Activated CD4-positive, alpha-beta T cell treated with anti-CD3 and anti-CD28 coated beads for 36 hours (primary cell): ENCODE measurements around the gene BABAM2. TPM values are rescaled to one million over a fixed set of nuclear protein-coding genes. Genes with fewer than 3 reads are reported as not detected.
A peak's percentile ranks its signal among the peaks of the same experiment; 100 is the strongest.

ENCODE experiments used
- ATAC-seq: fragments of 200-7000 bp; cut with Tn5 transposase; one replicate; pipeline ENCODE4 v1.10.0; 2021; ENCODE audit warnings: mild to moderate bottlenecking, moderate library complexity
- CTCF ChIA-PET: fragments of 350-600 bp; sonication (Branson Sonifier 250); formaldehyde crosslinking; loops from one replicate; lab custom pipeline; 2021; ENCODE audit warnings: antibody characterized with exemption; lab: Charles Lee
- POLR2A ChIA-PET: fragments of 350-600 bp; sonication (Branson Sonifier 250); formaldehyde crosslinking; loops from one replicate; lab custom pipeline; 2021; ENCODE audit warnings: antibody characterized with exemption, inconsistent platforms; lab: Charles Lee
- DNase-seq: peaks from one replicate; pipeline ENCODE4 v3.0.0-alpha.2; 2020
- H3K27ac Mint-ChIP-seq: one replicate; pipeline ENCODE4 v1.8.0; 2021; ENCODE audit warnings: mixed read lengths
- H3K27me3 Mint-ChIP-seq: one replicate; pipeline ENCODE4 v1.8.0; 2021; ENCODE audit warnings: mixed read lengths
- H3K36me3 Mint-ChIP-seq: one replicate; pipeline ENCODE4 v1.8.0; 2021; ENCODE audit warnings: low read depth, mixed read lengths
- H3K4me1 Mint-ChIP-seq: one replicate; pipeline ENCODE4 v1.8.0; 2021; ENCODE audit warnings: mixed read lengths
- H3K4me3 Mint-ChIP-seq: one replicate; pipeline ENCODE4 v1.8.0; 2021; ENCODE audit warnings: mild to moderate bottlenecking, moderate library complexity, mixed read lengths
- H3K9me3 Mint-ChIP-seq: one replicate; pipeline ENCODE4 v1.8.0; 2021; ENCODE audit warnings: low read depth, mixed read lengths
- intact Hi-C, 2 experiments: fragments of 100-400 bp; cut with DNase I in 1 of 2; cut with micrococcal nuclease in 1 of 2; formaldehyde crosslinking; loops; one replicate each; pipeline versions ENCODE4 v1.14.2 to v1.15.1; 2022 to 2024; cut with DNase I, micrococcal nuclease
- total RNA-seq, 2 experiments: library from RNA; stranded (reverse); gene quantifications; one replicate each; pipeline ENCODE4 v1.2.3, GENCODE V29; 2021

Gene BABAM2
- total RNA-seq, 2 experiments from 2014 or later, result 58.4 to 81.1 TPM

GRCh38 chr2:28373854-28374253 is 483.3 kb downstream of the BABAM2 start:
- intact Hi-C loops, result no loop called here
- POLR2A ChIA-PET, result no interaction called here
- no peak overlapping the region for H3K27ac Mint-ChIP-seq

GRCh38 chr2:28374331-28374730 is 483.8 kb downstream of the BABAM2 start:
- H3K4me3 Mint-ChIP-seq, result no peak overlapping the region
- H3K4me1 Mint-ChIP-seq, result peaks cover 12% of the 10 kb centered on the region
- H3K27ac Mint-ChIP-seq, result no peak overlapping the region
- no peak for DNase-seq
- CTCF ChIA-PET, result no interaction called here
- H3K9me3 Mint-ChIP-seq, result peaks cover 3% of the 10 kb centered on the region
- ATAC-seq, result no peak
- intact Hi-C loops, result no loop called here
- H3K36me3 Mint-ChIP-seq, result no peaks in the 10 kb centered on the region
- POLR2A ChIA-PET, result no interaction called here
- no peaks in the 10 kb centered on the region for H3K27me3 Mint-ChIP-seq

More at GRCh38 chr2:28373854-28374253, 483.3 kb downstream of the BABAM2 start:
- peaks cover 7% of the 10 kb centered on the region for H3K4me1 Mint-ChIP-seq
- DNase-seq, result no peak
- CTCF ChIA-PET, result no interaction called here
- no peaks in the 10 kb centered on the region for H3K27me3 Mint-ChIP-seq
- no peak overlapping the region for H3K4me3 Mint-ChIP-seq
- peaks cover 3% of the 10 kb centered on the region for H3K9me3 Mint-ChIP-seq
- ATAC-seq, result no peak
- H3K36me3 Mint-ChIP-seq, result no peaks in the 10 kb centered on the region

- H3K4me1 Mint-ChIP-seq, result peaks cover 16% of the 10 kb centered on the region
- no peak overlapping the region for H3K4me3 Mint-ChIP-seq
- H3K9me3 Mint-ChIP-seq, result peaks cover 3% of the 10 kb centered on the region
- no peak overlapping the region for H3K27ac Mint-ChIP-seq
- POLR2A ChIA-PET, result no interaction called here
- no peaks in the 10 kb centered on the region for H3K27me3 Mint-ChIP-seq
- no peak for DNase-seq
- no peaks in the 10 kb centered on the region for H3K36me3 Mint-ChIP-seq
- no peak for ATAC-seq
- CTCF ChIA-PET, result no interaction called here
- intact Hi-C loops, result no loop called here
Measured at GRCh38 chr2:28375236-28375635, 484.7 kb downstream of the BABAM2 start.

- H3K4me1 Mint-ChIP-seq, result peaks cover 20% of the 10 kb centered on the region
- POLR2A ChIA-PET, result no interaction called here
- no peak overlapping the region for H3K27ac Mint-ChIP-seq
- intact Hi-C loops, result no loop called here
- DNase-seq (no peak), ATAC-seq (no peak)
- no peaks in the 10 kb centered on the region for H3K27me3 Mint-ChIP-seq
- H3K4me3 Mint-ChIP-seq, result no peak overlapping the region
- peaks cover 2% of the 10 kb centered on the region for H3K9me3 Mint-ChIP-seq
- CTCF ChIA-PET, result no interaction called here
- no peaks in the 10 kb centered on the region for H3K36me3 Mint-ChIP-seq
Measured at GRCh38 chr2:28375742-28376631, 485.5 kb downstream of the BABAM2 start.

- no peak overlapping the region for H3K4me3 Mint-ChIP-seq
- ChIA-PET CTCF (interaction anchor here (1.2 kb wide), 1 partner anchor 15 kb away, joined by 4 read pairs; no protein-coding TSS in a partner anchor), POLR2A (no interaction called here)
- H3K36me3 Mint-ChIP-seq, result no peaks in the 10 kb centered on the region
- intact Hi-C loops, result no loop called here
- peaks cover 20% of the 10 kb centered on the region for H3K4me1 Mint-ChIP-seq
- no peaks in the 10 kb centered on the region for H3K27me3 Mint-ChIP-seq
- no peak overlapping the region for H3K27ac Mint-ChIP-seq
- no peak for ATAC-seq
- no peaks in the 10 kb centered on the region for H3K9me3 Mint-ChIP-seq
- DNase-seq, result no peak
Measured at GRCh38 chr2:28377195-28377816, 486.8 kb downstream of the BABAM2 start.

- Mint-ChIP-seq H3K4me3 (no peak overlapping the region), H3K9me3 (no peaks in the 10 kb centered on the region), H3K27ac (no peak overlapping the region), H3K36me3 (no peaks in the 10 kb centered on the region), H3K27me3 (no peaks in the 10 kb centered on the region), H3K4me1 (peaks cover 20% of the 10 kb centered on the region)
- ATAC-seq (peak; percentile 27), DNase-seq (peak; percentile 35)
- ChIA-PET POLR2A (interaction anchor here (0.6 to 0.9 kb wide), 3 partner anchors 16 to 696 kb away, joined by 3 to 5 read pairs (median 4); no protein-coding TSS in a partner anchor), CTCF (interaction anchor here (0.6 to 1.4 kb wide), 3 partner anchors 16 to 25 kb away, joined by 3 to 6 read pairs (median 4); no protein-coding TSS in a partner anchor)
- intact Hi-C loops, result no loop called here
Measured at GRCh38 chr2:28377984-28378678, 487.6 kb downstream of the BABAM2 start.

GRCh38 chr2:28378679-28379584 is 488.4 kb downstream of the BABAM2 start:
- POLR2A ChIA-PET, result interaction anchor here (0.5 to 0.9 kb wide), 4 partner anchors 17 to 697 kb away, joined by 3 to 5 read pairs (median 4); no protein-coding TSS in a partner anchor
- CTCF ChIA-PET, result interaction anchor here (0.6 to 1.4 kb wide), 6 partner anchors 17 to 624 kb away, joined by 3 to 6 read pairs (median 4); no protein-coding TSS in a partner anchor
- no peaks in the 10 kb centered on the region for H3K9me3 Mint-ChIP-seq
- H3K27me3 Mint-ChIP-seq, result no peaks in the 10 kb centered on the region
- peak; percentile 43 for ATAC-seq
- H3K4me1 Mint-ChIP-seq, result peaks cover 20% of the 10 kb centered on the region
- intact Hi-C loops, result no loop called here
- H3K36me3 Mint-ChIP-seq, result no peaks in the 10 kb centered on the region
- DNase-seq, result no peak
- H3K27ac Mint-ChIP-seq, result peak overlapping the region; percentile 63
- H3K4me3 Mint-ChIP-seq, result peak overlapping the region; percentile 0

GRCh38 chr2:28380219-28380618 is 489.7 kb downstream of the BABAM2 start:
- POLR2A ChIA-PET, result no interaction called here
- no peak for DNase-seq

GRCh38 chr2:28381225-28382180 is 491.0 kb downstream of the BABAM2 start:
- no peak for DNase-seq
- no peaks in the 10 kb centered on the region for H3K27me3 Mint-ChIP-seq
- no peak overlapping the region for H3K4me3 Mint-ChIP-seq
- H3K36me3 Mint-ChIP-seq, result no peaks in the 10 kb centered on the region
- intact Hi-C loops, result no loop called here
- peaks cover 20% of the 10 kb centered on the region for H3K4me1 Mint-ChIP-seq
- no peak for ATAC-seq
- POLR2A ChIA-PET, result no interaction called here
- no peak overlapping the region for H3K27ac Mint-ChIP-seq
- CTCF ChIA-PET, result interaction anchor here (1.2 to 2.3 kb wide), 3 partner anchors 13 to 698 kb away, joined by 3 to 7 read pairs (median 6); no protein-coding TSS in a partner anchor
- no peaks in the 10 kb centered on the region for H3K9me3 Mint-ChIP-seq

More at GRCh38 chr2:28380219-28380618, 489.7 kb downstream of the BABAM2 start:
- Mint-ChIP-seq H3K4me1 (peaks cover 20% of the 10 kb centered on the region), H3K4me3 (no peak overlapping the region), H3K27ac (no peak overlapping the region), H3K36me3 (no peaks in the 10 kb centered on the region), H3K27me3 (no peaks in the 10 kb centered on the region), H3K9me3 (no peaks in the 10 kb centered on the region)
- ATAC-seq, result no peak
- CTCF ChIA-PET, result interaction anchor here (0.6 to 2.3 kb wide), 2 partner anchors 11 to 627 kb away, joined by 3 to 7 read pairs; no protein-coding TSS in a partner anchor
- intact Hi-C loops, result no loop called here

GRCh38 chr2:28382755-28383154 is 492.2 kb downstream of the BABAM2 start:
- H3K4me3 Mint-ChIP-seq, result no peak overlapping the region
- CTCF ChIA-PET, result no interaction called here
- no peaks in the 10 kb centered on the region for H3K36me3 Mint-ChIP-seq
- peaks cover 30% of the 10 kb centered on the region for H3K4me1 Mint-ChIP-seq
- no peaks in the 10 kb centered on the region for H3K27me3 Mint-ChIP-seq
- no peak for ATAC-seq
- intact Hi-C loops, result no loop called here
- peak overlapping the region; percentile 10 for H3K27ac Mint-ChIP-seq
- POLR2A ChIA-PET, result no interaction called here
- DNase-seq, result no peak
- H3K9me3 Mint-ChIP-seq, result no peaks in the 10 kb centered on the region
